Gastroesophageal sphincter (tissue), 4 donors: ENCODE measurements around the gene GAMT. TPM values are rescaled to one million over a fixed set of nuclear protein-coding genes. Genes with fewer than 3 reads are reported as not detected.

Source experiments
- ATAC-seq: fragments of 150-250 bp; one replicate; pipeline ENCODE4 v1.9.1; 2016; ENCODE audit warnings: mild to moderate bottlenecking, moderate library complexity
- H3K27ac ChIP-seq, 4 donors: fragments of 200-600 bp; sonication (generic) in 3 of 4; 1 replicate in 3 of 4; 2 replicates in 1 of 4; pipeline ENCODE4 v1.5.1; 2016 to 2019
- H3K27me3 ChIP-seq: fragments of 200-600 bp; sonication (generic); one replicate; pipeline ENCODE4 v1.5.1; 2019
- H3K36me3 ChIP-seq, 2 donors: fragments of 200-600 bp; sonication (generic); one replicate each; pipeline ENCODE4 v1.5.1; 2019; ENCODE audit warnings: control low read depth in 1 of 2
- H3K4me1 ChIP-seq, 3 donors: fragments of 200-600 bp; sonication (generic); 1 replicate in 2 of 3; 2 replicates in 1 of 3; pipeline ENCODE4 v1.5.1; 2016 to 2019; ENCODE audit warnings: control low read depth in 2 of 3
- H3K4me3 ChIP-seq, 2 donors: fragments of 200-600 bp; sonication (generic); one replicate each; pipeline ENCODE4 v1.5.1; 2019; ENCODE audit warnings: mild to moderate bottlenecking in 1 of 2, moderate library complexity in 1 of 2
- H3K9me3 ChIP-seq, 3 donors: fragments of 200-600 bp; sonication (generic); one replicate each; pipeline ENCODE4 v1.5.1; 2017 to 2019; ENCODE audit warnings: control low read depth in 2 of 3
- EP300 ChIP-seq: sonication (generic); formaldehyde crosslinking; IDR thresholded peaks from one replicate; pipeline ENCODE4 v1.6.1; 2017; ENCODE audit warnings: antibody characterized with exemption, mild to moderate bottlenecking
- POLR2A ChIP-seq, 2 donors: fragments of 450-650 bp; IDR thresholded peaks; one replicate each; pipeline ENCODE4 v1.6.1; 2017; ENCODE audit warnings: antibody characterized with exemption in 2 of 2, mild to moderate bottlenecking in 2 of 2, moderate library complexity in 1 of 2
- POLR2AphosphoS5 ChIP-seq: sonication (generic); formaldehyde crosslinking; IDR thresholded peaks from one replicate; pipeline ENCODE4 v1.6.1; 2017; ENCODE audit warnings: antibody characterized with exemption
- WGBS, 2 donors: methylation state at CpG; one replicate each; pipeline ENCODE4 v1.1.5; 2018; ENCODE audit warnings: low coverage in 1 of 2; 5-methylcytosine and 5-hydroxymethylcytosine counted together
- total RNA-seq, 4 donors: library from RNA; depleted of rRNA; stranded (reverse); fragments of >200 nt; gene quantifications; one replicate each; pipeline ENCODE4 v1.1.0, GENCODE V29; 2016
- TF ChIP-seq, protein P1 (sequence below), 4 experiments: fragments of 200-600 bp in 2 of 4; fragments of 450-650 bp in 2 of 4; sonication (generic) in 1 of 4; IDR thresholded peaks; one replicate each; pipeline ENCODE4 v1.5.1; 2017 to 2019; ENCODE audit warnings: antibody characterized with exemption in 4 of 4, mild to moderate bottlenecking in 2 of 4, moderate library complexity in 2 of 4

GAMT gene
- total RNA-seq, 4 donors from 2014 or later: 10.4 to 14.7 (median 10.9) TPM

DNA sequence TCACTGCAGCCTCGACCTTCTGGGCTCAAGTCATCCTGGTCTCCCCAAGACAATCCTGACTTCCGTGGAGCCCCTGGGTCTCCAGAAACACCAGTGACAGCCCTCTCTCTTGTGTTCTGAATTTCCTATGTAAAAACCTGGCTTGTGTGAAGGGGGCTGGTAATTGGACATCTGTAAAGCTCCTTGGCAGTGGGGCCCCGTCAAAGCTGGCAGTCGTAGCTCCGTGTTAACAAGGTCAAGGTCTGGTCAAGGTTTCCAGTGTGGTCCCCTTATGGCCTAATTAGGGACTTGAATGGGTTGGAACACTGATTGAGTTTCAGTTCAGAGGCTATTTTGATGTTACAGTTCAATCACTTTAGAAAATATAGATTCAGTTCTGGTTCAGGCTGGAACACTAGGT is 50.5 kb downstream of the GAMT start:
- no peak overlapping the region for H3K27ac ChIP-seq
- ATAC-seq: no peak
- H3K4me3 ChIP-seq: no peak overlapping the region
- H3K36me3 ChIP-seq: no peaks in the 10 kb centered on the region
- TF ChIP-seq POLR2AphosphoS5: no peak
- TF ChIP-seq, protein P1, sequence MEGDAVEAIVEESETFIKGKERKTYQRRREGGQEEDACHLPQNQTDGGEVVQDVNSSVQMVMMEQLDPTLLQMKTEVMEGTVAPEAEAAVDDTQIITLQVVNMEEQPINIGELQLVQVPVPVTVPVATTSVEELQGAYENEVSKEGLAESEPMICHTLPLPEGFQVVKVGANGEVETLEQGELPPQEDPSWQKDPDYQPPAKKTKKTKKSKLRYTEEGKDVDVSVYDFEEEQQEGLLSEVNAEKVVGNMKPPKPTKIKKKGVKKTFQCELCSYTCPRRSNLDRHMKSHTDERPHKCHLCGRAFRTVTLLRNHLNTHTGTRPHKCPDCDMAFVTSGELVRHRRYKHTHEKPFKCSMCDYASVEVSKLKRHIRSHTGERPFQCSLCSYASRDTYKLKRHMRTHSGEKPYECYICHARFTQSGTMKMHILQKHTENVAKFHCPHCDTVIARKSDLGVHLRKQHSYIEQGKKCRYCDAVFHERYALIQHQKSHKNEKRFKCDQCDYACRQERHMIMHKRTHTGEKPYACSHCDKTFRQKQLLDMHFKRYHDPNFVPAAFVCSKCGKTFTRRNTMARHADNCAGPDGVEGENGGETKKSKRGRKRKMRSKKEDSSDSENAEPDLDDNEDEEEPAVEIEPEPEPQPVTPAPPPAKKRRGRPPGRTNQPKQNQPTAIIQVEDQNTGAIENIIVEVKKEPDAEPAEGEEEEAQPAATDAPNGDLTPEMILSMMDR (IDR thresholded peaks at IDR 0.05): no peak
- no peak for TF ChIP-seq POLR2A (IDR thresholded peaks at IDR 0.05)
- no peak for TF ChIP-seq EP300
- H3K9me3 ChIP-seq: no peaks in the 10 kb centered on the region
- H3K27me3 ChIP-seq: no peaks in the 10 kb centered on the region
- H3K4me1 ChIP-seq: peaks cover 0 to 20% (median 8%) of the 10 kb centered on the region in 3 donors
- 47 to 53% methylated on average over 3 of the region's 5 CpGs for WGBS, 2 donors

DNA sequence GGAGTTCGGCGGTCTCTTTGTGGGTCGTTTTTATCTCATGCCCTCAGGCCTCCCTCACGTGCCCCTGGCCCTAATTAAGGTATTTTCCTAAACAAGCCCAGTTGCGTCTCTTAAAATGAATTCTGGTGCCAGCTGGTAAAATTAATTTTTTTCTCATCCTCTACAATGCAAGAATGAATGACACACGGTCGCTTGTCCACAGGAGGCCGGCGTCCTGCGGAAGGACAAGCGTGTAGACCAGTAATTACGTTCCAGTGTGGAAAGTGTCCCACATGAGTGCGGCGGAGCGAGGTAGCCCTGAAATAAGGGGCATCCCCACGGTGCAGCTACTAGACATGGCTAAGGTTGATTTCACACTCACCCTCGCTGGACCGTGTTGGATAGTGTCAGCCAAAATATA is 52.1 kb downstream of the GAMT start:
- 83 to 87% methylated on average over 6 to 13 of the region's 18 CpGs for WGBS, 2 donors
- Histone ChIP-seq H3K27ac (no peak overlapping the region), H3K36me3 (no peaks in the 10 kb centered on the region), H3K27me3 (no peaks in the 10 kb centered on the region), H3K9me3 (no peaks in the 10 kb centered on the region), H3K4me3 (no peak overlapping the region), H3K4me1 (peaks cover 0 to 11% (median 3%) of the 10 kb centered on the region in 3 donors)
- TF ChIP-seq, protein P1 (IDR thresholded peaks at IDR 0.05): no peak
- TF ChIP-seq POLR2AphosphoS5 (no peak), EP300 (no peak), POLR2A (IDR thresholded peaks at IDR 0.05) (no peak)
- no peak for ATAC-seq

Other genes with a start within 250 kb of the GAMT start
- gene SBNO2, start 227.3 kb downstream of the GAMT start, total RNA-seq: 10 to 100 TPM; 14.9 to 67.2 (median 20.9) TPM
- 10 to 100 TPM; 56.8 to 80.7 (median 60.9) TPM for gene STK11, start 195.8 kb downstream of the GAMT start, total RNA-seq
- gene CBARP, start 163.5 kb downstream of the GAMT start, total RNA-seq: under 1 TPM in 3 of 4 donors, not detected in 1; 0.13 to 0.73 (median 0.49) TPM
- 100 to 1,000 TPM in 1 of 4 donors, 10 to 100 TPM in 3; 62.3 to 116 (median 84.1) TPM for gene ATP5F1D, start 159.8 kb downstream of the GAMT start, total RNA-seq
- gene MIDN, start 153.0 kb downstream of the GAMT start, total RNA-seq: 10 to 100 TPM; 20.0 to 40.1 (median 24.2) TPM
- 100 to 1,000 TPM; 350 to 708 (median 559) TPM for gene CIRBP, start 132.2 kb downstream of the GAMT start, total RNA-seq
- 10 to 100 TPM; 14.2 to 42.2 (median 21.8) TPM for gene FAM174C, start 126.0 kb downstream of the GAMT start, total RNA-seq
- not detected for gene EFNA2, start 115.7 kb downstream of the GAMT start, total RNA-seq
- 100 to 1,000 TPM in 1 of 4 donors, 10 to 100 TPM in 3; 77.7 to 106 (median 86.1) TPM for gene NDUFS7, start 17.6 kb downstream of the GAMT start, total RNA-seq
- gene DAZAP1, start 6.0 kb upstream of the GAMT start, total RNA-seq: 10 to 100 TPM; 45.3 to 75.4 (median 64.0) TPM
- gene RPS15, start 36.9 kb upstream of the GAMT start, total RNA-seq: 1,000 to 10,000 TPM; 1,291 to 3,466 (median 2,344) TPM
- gene APC2, start 48.6 kb upstream of the GAMT start, total RNA-seq: 1 to 10 TPM in 1 of 4 donors, under 1 TPM in 3; 0.02 to 1.2 (median 0.35) TPM
- gene C19orf25, start 77.7 kb upstream of the GAMT start, total RNA-seq: 10 to 100 TPM; 20.6 to 40.0 (median 28.2) TPM
- gene PCSK4, start 88.8 kb upstream of the GAMT start, total RNA-seq: 1 to 10 TPM in 3 of 4 donors, under 1 TPM in 1; 0.94 to 2.2 (median 2.0) TPM
- under 1 TPM in 3 of 4 donors, not detected in 1; 0.32 to 0.96 (median 0.40) TPM for gene REEP6, start 89.6 kb upstream of the GAMT start, total RNA-seq
- 1 to 10 TPM; 1.3 to 9.7 (median 3.6) TPM for gene ADAMTSL5, start 111.5 kb upstream of the GAMT start, total RNA-seq
- gene PLK5, start 122.5 kb upstream of the GAMT start, total RNA-seq: under 1 TPM in 1 of 4 donors, not detected in 3; 0.15 TPM
- gene MEX3D, start 166.8 kb upstream of the GAMT start, total RNA-seq: 10 to 100 TPM; 18.8 to 47.8 (median 28.7) TPM
- 100 to 1,000 TPM in 1 of 4 donors, 10 to 100 TPM in 3; 80.3 to 159 (median 95.7) TPM for gene MBD3, start 191.3 kb upstream of the GAMT start, total RNA-seq
- gene UQCR11, start 203.9 kb upstream of the GAMT start, total RNA-seq: 100 to 1,000 TPM in 1 of 4 donors, 10 to 100 TPM in 3; 78.2 to 102 (median 92.4) TPM